ENCODE data around the gene PRSS3. TPM values are rescaled to one million over a fixed set of nuclear protein-coding genes. Genes with fewer than 3 reads are reported as not detected.
A peak's percentile ranks its signal among the peaks of the same experiment; 100 is the strongest.
"Not testable (repeated sequence)": the region's sequence is repeated elsewhere in the genome, so short reads cannot be mapped to it uniquely, and the experiment has no call there.

The PRSS3 gene
- not detected for total RNA-seq

DNA sequence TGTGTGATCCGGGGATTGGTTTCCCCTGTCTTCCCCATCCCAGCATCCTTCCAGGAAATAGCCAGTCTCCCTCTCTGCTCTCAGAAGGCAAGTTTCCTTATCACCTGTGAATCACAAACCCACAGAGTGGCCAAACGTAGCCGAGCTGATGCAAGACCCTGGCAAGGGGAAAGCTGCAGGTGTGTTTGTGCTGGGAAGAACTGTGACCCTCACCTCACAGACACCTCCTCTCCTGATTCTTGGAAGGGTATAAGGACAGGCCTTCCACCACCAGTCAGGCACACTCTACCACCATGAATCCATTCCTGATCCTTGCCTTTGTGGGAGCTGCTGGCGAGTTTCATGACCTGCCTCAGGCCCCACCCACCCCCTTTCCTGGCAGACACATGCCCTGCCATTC is at the start of gene PRSS3:
PRSS3 (plus strand) TSS at position 281 of the 400 bp plus-strand sequence; CDS start at position 294, 13 bp downstream.
- H3K9me3 ChIP-seq (ENCODE audit: low read depth, low read length): no peaks in the 10 kb centered on the region
- no peaks in the 10 kb centered on the region for H3K4me1 ChIP-seq (ENCODE audit: insufficient read depth, low read length)
- H3K4me3 ChIP-seq (ENCODE audit: low read length): no peak within 1 kb of the TSS
- H3K27me3 ChIP-seq (ENCODE audit: insufficient read depth, low read length): peaks cover 2% of the 10 kb centered on the region

DNA sequence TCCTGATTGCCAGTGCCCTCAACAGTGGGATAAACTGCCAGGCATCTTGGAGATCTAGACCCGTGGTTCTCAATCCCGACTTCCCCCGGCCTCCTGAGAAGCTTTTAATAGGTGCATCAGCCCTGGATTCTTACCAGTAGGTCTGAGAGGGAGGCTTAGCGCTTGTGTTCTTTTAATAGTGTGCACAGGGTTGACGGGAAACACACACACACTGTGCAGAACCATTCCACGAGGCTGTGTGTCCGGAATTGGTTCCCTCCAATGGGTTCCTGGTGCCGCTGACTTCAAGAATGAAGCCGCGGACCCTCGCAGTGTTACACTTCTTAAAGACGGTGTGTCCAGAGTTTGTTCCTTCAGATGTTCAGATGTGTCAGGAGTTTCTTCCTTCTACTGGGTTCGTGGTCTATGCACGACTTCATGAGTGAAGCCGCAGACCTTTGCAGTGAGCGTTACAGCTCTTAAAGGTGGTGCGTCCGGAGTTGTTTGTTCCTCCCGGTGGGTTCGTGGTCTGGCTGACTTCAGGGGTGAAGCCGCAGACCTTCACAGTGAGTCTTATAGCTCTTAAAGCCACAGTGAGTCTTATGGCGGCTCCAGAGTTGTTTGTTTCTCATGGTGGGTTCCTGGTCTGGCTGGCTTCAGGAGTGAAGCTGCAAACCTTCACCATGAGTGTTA is 46.6 kb upstream of the PRSS3 start:
- Histone ChIP-seq H3K4me1 (ENCODE audit: insufficient read depth, low read length) (peaks cover 38% of the 10 kb centered on the region), H3K4me3 (ENCODE audit: low read length) (peak overlapping the region; percentile 23), H3K27me3 (ENCODE audit: insufficient read depth, low read length) (peaks cover 51% of the 10 kb centered on the region), H3K9me3 (ENCODE audit: low read depth, low read length) (no peaks in the 10 kb centered on the region)

DNA sequence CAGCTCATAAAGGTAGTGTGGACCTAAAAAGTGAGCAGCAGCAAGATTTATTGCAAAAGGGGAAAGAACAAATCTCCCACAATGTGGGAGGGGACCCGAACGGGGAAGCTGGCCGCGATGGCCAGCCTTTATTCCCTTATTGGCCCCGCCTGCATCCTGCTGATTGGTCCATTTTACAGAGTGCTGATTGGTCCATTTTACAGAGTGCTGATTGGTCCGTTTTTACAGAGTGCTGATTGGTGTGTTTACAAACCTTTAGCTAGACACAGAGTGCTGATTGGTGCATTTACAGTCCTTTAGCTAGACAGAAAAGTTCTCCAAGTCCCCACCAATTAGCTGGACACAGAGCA is 46.1 kb upstream of the PRSS3 start:
- Histone ChIP-seq H3K4me1 (ENCODE audit: insufficient read depth, low read length) (peaks cover 38% of the 10 kb centered on the region), H3K27me3 (ENCODE audit: insufficient read depth, low read length) (peaks cover 51% of the 10 kb centered on the region), H3K4me3 (ENCODE audit: low read length) (peak overlapping the region; percentile 23)
- H3K9me3 ChIP-seq (ENCODE audit: low read depth, low read length): not testable (repeated sequence)

GRCh38 chr9:33750307-33750838 is 45.0 kb upstream of the PRSS3 start:
- no peaks in the 10 kb centered on the region for H3K9me3 ChIP-seq (ENCODE audit: low read depth, low read length)
- no peak overlapping the region for H3K4me3 ChIP-seq (ENCODE audit: low read length)
- H3K27me3 ChIP-seq (ENCODE audit: insufficient read depth, low read length): peaks cover 55% of the 10 kb centered on the region
- peaks cover 38% of the 10 kb centered on the region for H3K4me1 ChIP-seq (ENCODE audit: insufficient read depth, low read length)

- peaks cover 54% of the 10 kb centered on the region for H3K27me3 ChIP-seq (ENCODE audit: insufficient read depth, low read length)
- H3K9me3 ChIP-seq (ENCODE audit: low read depth, low read length): no peaks in the 10 kb centered on the region
- no peak overlapping the region for H3K4me3 ChIP-seq (ENCODE audit: low read length)
- peaks cover 38% of the 10 kb centered on the region for H3K4me1 ChIP-seq (ENCODE audit: insufficient read depth, low read length)
Measured at GRCh38 chr9:33750839-33751339, 44.5 kb upstream of the PRSS3 start.

DNA sequence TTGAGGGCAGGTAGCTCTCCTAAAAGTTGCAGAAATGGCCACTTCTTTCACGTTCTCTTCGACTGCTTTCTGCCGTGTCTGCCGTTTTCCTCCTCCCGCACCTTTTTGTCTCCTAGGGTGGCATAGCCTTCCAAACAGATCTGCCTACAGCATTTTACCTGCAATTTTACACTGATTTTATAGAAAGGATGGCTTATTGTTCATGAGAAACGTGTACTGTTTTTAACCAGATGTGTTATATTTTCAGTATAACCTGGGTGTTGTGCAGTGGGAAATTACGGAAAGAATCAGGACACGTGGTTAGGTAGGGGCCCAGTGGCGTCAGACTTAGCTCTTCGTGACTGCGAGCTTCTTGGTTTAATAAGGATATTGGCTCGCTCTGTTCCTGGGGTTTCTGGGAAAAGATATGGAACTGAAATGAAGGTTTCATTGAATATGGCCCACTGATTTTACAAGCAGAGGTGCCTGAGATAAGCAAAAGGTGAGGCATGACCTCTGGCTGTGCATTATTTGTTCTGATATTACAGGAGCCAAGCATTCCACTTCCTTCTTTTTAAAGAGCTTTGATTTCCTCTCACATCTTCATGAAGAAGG is 43.7 kb upstream of the PRSS3 start:
- Histone ChIP-seq H3K4me3 (ENCODE audit: low read length) (no peak overlapping the region), H3K27me3 (ENCODE audit: insufficient read depth, low read length) (peaks cover 55% of the 10 kb centered on the region), H3K9me3 (ENCODE audit: low read depth, low read length) (no peaks in the 10 kb centered on the region), H3K4me1 (ENCODE audit: insufficient read depth, low read length) (peaks cover 38% of the 10 kb centered on the region)

DNA sequence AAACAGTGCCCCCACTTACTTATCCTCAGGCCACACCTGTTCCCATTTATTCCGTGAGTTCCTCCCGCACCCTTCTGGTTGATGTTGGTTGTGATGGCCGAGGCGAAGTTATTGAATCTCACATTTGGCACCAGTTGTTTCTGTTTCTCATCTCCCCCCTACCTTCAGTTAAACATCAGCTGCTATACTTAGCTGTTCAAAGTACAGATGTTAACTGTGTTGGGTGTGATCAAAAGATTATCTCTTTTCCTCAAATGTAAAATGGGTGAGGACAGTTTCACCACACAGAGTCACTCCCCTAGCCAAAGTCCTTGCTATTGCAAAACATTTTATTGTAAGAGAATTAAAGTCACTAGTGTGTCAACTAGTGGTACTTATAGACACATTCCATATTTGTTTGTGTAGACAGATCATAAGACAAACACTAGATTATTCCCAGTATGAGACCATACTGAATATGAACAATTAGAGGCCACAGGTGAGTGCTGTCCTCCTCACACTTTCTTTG is 43.2 kb upstream of the PRSS3 start:
- no peak overlapping the region for H3K4me3 ChIP-seq (ENCODE audit: low read length)
- peaks cover 55% of the 10 kb centered on the region for H3K27me3 ChIP-seq (ENCODE audit: insufficient read depth, low read length)
- no peaks in the 10 kb centered on the region for H3K9me3 ChIP-seq (ENCODE audit: low read depth, low read length)
- H3K4me1 ChIP-seq (ENCODE audit: insufficient read depth, low read length): peaks cover 38% of the 10 kb centered on the region

DNA sequence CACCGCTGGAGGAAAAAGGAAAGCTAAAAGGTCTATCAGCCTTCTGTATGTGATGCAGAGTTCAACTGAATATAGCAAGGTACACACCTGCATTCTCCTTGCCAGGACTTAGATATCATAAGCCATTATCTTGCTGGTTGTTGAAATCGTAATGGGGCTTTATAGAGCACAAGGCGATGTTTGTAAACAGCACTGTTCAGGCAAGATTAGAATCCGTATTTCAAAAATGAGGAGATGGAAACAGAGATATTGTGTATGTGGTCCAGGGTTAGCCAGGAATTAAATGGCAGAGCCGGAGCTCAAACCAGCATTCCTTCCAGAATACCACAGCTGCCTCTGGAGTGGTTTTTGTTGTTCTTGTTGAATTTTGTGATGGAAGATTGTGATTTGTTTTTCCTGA is 42.6 kb upstream of the PRSS3 start:
- H3K9me3 ChIP-seq (ENCODE audit: low read depth, low read length); H3K4me3 ChIP-seq (ENCODE audit: low read length): not testable (repeated sequence)
- Histone ChIP-seq H3K27me3 (ENCODE audit: insufficient read depth, low read length) (peaks cover 55% of the 10 kb centered on the region), H3K4me1 (ENCODE audit: insufficient read depth, low read length) (peaks cover 38% of the 10 kb centered on the region)

- H3K9me3 ChIP-seq (ENCODE audit: low read depth, low read length); H3K4me3 ChIP-seq (ENCODE audit: low read length): not testable (repeated sequence)
- peaks cover 22% of the 10 kb centered on the region for H3K4me1 ChIP-seq (ENCODE audit: insufficient read depth, low read length)
- peaks cover 10% of the 10 kb centered on the region for H3K27me3 ChIP-seq (ENCODE audit: insufficient read depth, low read length)
Measured at GRCh38 chr9:33759648-33760047, 35.7 kb upstream of the PRSS3 start.

DNA sequence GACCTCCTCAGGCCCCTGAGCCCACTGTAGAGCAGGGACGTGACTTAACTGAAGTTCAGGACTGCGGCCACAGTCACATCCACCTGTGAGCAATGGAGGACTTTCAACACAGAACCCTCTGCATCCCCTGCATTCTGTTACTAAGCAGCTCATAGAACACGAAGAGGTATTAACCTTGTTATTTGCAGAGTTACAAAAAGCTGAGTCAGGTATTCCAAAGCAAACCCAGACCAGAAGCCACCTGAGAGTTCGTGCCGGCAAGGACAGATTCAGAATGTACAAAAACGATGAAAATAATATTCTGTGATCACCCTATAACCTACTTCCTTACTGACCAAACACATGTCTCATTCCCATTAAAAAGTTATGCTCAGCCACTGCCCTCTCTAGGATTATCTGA is 33.0 kb upstream of the PRSS3 start:
- Histone ChIP-seq H3K4me1 (ENCODE audit: insufficient read depth, low read length) (peaks cover 22% of the 10 kb centered on the region), H3K4me3 (ENCODE audit: low read length) (no peak overlapping the region), H3K27me3 (ENCODE audit: insufficient read depth, low read length) (no peaks in the 10 kb centered on the region), H3K9me3 (ENCODE audit: low read depth, low read length) (no peaks in the 10 kb centered on the region)

DNA sequence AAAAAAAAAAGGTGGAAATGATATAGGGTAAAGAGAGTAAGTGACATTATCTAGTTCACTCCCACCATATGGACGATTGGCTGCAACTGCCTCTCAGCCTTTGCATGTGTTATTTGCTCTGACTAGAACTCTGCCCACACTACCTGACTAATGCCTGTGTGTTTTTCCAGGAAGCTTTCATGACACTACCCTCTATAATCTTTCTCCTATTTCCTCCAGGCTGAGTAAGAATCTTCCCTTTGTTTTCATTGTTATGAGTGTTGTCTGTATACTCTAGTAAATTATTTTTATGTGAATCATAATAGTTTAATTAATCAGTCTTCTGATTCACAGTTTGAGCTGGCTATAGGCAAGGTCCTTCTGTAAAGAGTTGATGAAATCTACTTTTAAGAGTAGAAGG is 31.7 kb upstream of the PRSS3 start:
- not testable (repeated sequence) for H3K27me3 ChIP-seq (ENCODE audit: insufficient read depth, low read length); H3K9me3 ChIP-seq (ENCODE audit: low read depth, low read length); H3K4me3 ChIP-seq (ENCODE audit: low read length)
- H3K4me1 ChIP-seq (ENCODE audit: insufficient read depth, low read length): peaks cover 22% of the 10 kb centered on the region

- peaks cover 5% of the 10 kb centered on the region for H3K4me1 ChIP-seq (ENCODE audit: insufficient read depth, low read length)
- H3K9me3 ChIP-seq (ENCODE audit: low read depth, low read length): no peaks in the 10 kb centered on the region
- no peaks in the 10 kb centered on the region for H3K27me3 ChIP-seq (ENCODE audit: insufficient read depth, low read length)
- H3K4me3 ChIP-seq (ENCODE audit: low read length): no peak overlapping the region
Measured at GRCh38 chr9:33765411-33765810, 29.9 kb upstream of the PRSS3 start.

DNA sequence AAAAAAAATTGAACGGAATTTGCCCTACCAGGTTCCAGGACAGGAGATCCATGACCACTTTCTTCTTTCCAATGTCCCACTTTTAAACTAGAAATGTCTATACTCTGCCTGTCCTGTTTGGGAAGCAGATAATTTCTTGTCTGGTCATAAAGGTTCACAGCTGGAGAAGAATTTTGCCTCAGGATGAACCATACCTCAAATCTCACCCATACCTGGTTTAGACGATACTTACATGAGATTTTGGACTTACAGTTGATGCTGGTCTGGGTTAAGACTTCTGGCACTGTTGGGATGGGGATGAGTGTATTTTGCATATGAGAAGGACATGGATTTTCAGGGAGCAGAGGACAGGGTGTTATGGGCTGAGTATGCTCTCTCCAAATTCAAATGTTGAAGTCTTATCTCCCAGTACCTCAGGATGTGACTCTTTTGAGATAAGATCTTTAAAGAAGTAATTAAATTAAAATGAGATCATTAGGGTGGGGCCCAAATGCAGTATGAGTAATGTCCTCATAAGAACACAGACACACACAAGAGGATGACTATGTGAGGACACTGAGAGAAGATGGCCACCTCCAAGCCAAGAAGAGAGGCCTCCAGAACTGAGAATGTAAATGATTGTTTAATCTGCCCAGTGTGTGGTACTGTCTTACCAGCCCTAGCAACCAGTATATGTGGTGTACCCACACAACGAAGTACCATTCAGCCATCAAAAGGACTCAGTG is 25.0 kb upstream of the PRSS3 start:
- not testable (repeated sequence) for H3K27me3 ChIP-seq (ENCODE audit: insufficient read depth, low read length); H3K4me3 ChIP-seq (ENCODE audit: low read length); H3K9me3 ChIP-seq (ENCODE audit: low read depth, low read length); H3K4me1 ChIP-seq (ENCODE audit: insufficient read depth, low read length)

- H3K9me3 ChIP-seq (ENCODE audit: low read depth, low read length); H3K27me3 ChIP-seq (ENCODE audit: insufficient read depth, low read length); H3K4me3 ChIP-seq (ENCODE audit: low read length); H3K4me1 ChIP-seq (ENCODE audit: insufficient read depth, low read length): not testable (repeated sequence)
Measured at GRCh38 chr9:33773135-33773534, 22.2 kb upstream of the PRSS3 start.

DNA sequence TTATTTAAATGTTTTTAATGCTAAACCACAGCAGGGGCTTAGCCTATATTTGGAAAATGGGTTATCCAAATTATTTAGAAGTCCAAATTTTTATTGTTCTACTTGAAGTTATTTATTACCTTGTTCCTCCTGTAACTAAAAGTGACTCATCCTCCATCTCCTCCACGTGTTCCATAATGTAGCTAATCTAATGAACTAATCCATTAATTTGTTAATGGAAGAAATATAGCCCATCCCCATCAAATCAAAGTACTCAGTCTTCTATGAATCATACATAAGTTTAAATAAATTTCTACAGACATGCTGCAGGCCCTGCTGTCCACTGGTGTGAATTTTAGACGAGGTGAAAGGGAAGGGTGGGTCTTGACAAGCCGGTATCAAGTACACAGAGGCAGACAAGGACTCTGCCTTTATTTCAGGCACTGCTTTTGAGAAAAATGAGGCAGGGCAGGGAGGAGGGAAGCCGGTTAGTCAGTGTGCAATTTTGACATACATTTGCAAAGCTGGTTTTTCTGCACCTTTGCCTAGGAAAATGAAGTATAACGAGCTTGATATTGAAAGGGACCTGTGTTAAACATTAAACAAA is 21.2 kb upstream of the PRSS3 start:
- H3K4me3 ChIP-seq (ENCODE audit: low read length); H3K27me3 ChIP-seq (ENCODE audit: insufficient read depth, low read length): not testable (repeated sequence)

More for the DNA sequence above, 21.2 kb upstream of the PRSS3 start:
- H3K4me1 ChIP-seq (ENCODE audit: insufficient read depth, low read length); H3K9me3 ChIP-seq (ENCODE audit: low read depth, low read length): not testable (repeated sequence)

Data from mononuclear cell (primary cell).